Neutrophil (primary cell): Measurements from ENCODE around the gene SURF2.

ENCODE experiments used
- H3K27ac ChIP-seq: fragments of 200-600 bp; sonication (generic); 2 replicates; pipeline ENCODE4 v1.5.1; 2016; ENCODE audit warnings: mild to moderate bottlenecking, moderate library complexity
- H3K27me3 ChIP-seq: fragments of 200-600 bp; sonication (generic); 2 replicates; pipeline ENCODE4 v1.6.0; 2016; ENCODE audit warnings: mild to moderate bottlenecking
- H3K36me3 ChIP-seq: fragments of 200-600 bp; sonication (generic); 2 replicates; pipeline ENCODE4 v1.5.1; 2017
- H3K4me1 ChIP-seq, 2 experiments: fragments of 200-600 bp in 1 of 2; sonication (generic) in 1 of 2; 1 replicate in 1 of 2; 2 replicates in 1 of 2; pipeline versions ENCODE4 v1.5.1 to v1.6.1; 2013 to 2016; ENCODE audit warnings: low read depth in 1 of 2, low read length in 1 of 2, mild to moderate bottlenecking in 1 of 2, moderate library complexity in 1 of 2; ENCODE audit not compliant: control insufficient read depth in 1 of 2, insufficient read depth in 1 of 2
- H3K4me3 ChIP-seq, 2 experiments: fragments of 200-600 bp in 1 of 2; sonication (generic) in 1 of 2; 1 replicate in 1 of 2; 2 replicates in 1 of 2; pipeline ENCODE4 v1.5.1; 2013 to 2016; ENCODE audit warnings: low read depth in 1 of 2, low read length in 1 of 2, mild to moderate bottlenecking in 1 of 2, moderate library complexity in 1 of 2
- H3K9me3 ChIP-seq: fragments of 200-600 bp; sonication (generic); 2 replicates; pipeline ENCODE4 v1.5.1; 2016
- TF ChIP-seq, protein P1 (sequence below): fragments of 200-600 bp; sonication (generic); IDR thresholded peaks from 2 replicates; pipeline ENCODE4 v1.5.1; 2016; ENCODE audit warnings: antibody characterized with exemption

SURF2 gene

DNA sequence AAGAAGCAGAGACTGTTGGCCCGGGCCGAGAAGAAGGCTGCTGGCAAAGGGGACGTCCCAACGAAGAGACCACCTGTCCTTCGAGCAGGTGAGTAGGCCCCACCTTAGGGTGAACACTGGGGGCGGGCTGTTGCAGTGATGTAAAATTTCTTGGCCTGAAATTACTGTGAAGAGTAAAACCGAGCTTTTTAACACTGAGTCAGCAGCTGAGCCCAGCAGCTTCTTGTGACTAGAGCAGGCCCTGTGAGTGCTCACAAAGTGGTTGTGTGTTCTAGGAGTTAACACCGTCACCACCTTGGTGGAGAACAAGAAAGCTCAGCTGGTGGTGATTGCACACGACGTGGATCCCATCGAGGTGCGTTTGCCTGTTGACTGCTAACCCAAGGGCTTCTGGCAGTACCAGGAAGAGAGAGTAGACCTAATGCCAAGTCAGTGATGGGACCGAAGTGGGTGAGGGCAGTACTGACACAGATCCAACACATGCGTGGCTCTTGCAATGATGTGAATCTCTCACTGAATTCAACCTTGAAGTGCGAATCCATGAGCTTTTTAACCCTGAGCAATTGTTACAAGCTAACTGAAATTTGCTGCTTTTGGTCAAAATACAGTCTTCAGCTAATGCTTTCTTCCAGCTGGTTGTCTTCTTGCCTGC is 6.3 kb upstream of the SURF2 start:
- Histone ChIP-seq H3K4me1 (peaks cover 40 to 42% of the 10 kb centered on the region in 2 experiments), H3K9me3 (no peaks in the 10 kb centered on the region), H3K27me3 (no peaks in the 10 kb centered on the region), H3K36me3 (peaks cover 65% of the 10 kb centered on the region), H3K4me3 (no peak overlapping the region), H3K27ac (no peak overlapping the region)
- TF ChIP-seq, protein P1, sequence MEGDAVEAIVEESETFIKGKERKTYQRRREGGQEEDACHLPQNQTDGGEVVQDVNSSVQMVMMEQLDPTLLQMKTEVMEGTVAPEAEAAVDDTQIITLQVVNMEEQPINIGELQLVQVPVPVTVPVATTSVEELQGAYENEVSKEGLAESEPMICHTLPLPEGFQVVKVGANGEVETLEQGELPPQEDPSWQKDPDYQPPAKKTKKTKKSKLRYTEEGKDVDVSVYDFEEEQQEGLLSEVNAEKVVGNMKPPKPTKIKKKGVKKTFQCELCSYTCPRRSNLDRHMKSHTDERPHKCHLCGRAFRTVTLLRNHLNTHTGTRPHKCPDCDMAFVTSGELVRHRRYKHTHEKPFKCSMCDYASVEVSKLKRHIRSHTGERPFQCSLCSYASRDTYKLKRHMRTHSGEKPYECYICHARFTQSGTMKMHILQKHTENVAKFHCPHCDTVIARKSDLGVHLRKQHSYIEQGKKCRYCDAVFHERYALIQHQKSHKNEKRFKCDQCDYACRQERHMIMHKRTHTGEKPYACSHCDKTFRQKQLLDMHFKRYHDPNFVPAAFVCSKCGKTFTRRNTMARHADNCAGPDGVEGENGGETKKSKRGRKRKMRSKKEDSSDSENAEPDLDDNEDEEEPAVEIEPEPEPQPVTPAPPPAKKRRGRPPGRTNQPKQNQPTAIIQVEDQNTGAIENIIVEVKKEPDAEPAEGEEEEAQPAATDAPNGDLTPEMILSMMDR, result no peak

DNA sequence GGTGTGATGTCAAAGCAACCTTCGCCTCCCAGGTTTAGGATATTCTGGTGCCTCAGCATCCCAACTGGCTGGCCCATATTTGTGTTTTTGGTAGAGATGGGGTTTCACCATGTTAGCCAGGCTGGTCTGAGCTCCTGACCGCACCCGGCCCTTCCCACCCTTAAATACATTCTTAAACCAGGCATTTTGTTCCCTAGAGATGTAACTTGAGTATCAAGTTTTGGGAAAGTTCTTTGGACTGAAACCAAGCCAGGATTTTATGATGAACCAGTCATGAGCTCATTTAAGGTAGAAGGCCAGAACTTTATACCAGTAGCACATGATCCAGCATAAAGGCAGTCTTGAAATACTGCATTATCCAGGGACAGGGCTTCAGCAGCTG is 4.8 kb upstream of the SURF2 start:
- H3K4me1 ChIP-seq, result peaks cover 43 to 44% of the 10 kb centered on the region in 2 experiments
- H3K9me3 ChIP-seq, result no peaks in the 10 kb centered on the region
- peaks cover 51% of the 10 kb centered on the region for H3K36me3 ChIP-seq
- peak overlapping the region; percentile 27 for H3K27ac ChIP-seq
- TF ChIP-seq, protein P1, result no peak
- H3K27me3 ChIP-seq, result no peaks in the 10 kb centered on the region
- H3K4me3 ChIP-seq, result no peak overlapping the region

DNA sequence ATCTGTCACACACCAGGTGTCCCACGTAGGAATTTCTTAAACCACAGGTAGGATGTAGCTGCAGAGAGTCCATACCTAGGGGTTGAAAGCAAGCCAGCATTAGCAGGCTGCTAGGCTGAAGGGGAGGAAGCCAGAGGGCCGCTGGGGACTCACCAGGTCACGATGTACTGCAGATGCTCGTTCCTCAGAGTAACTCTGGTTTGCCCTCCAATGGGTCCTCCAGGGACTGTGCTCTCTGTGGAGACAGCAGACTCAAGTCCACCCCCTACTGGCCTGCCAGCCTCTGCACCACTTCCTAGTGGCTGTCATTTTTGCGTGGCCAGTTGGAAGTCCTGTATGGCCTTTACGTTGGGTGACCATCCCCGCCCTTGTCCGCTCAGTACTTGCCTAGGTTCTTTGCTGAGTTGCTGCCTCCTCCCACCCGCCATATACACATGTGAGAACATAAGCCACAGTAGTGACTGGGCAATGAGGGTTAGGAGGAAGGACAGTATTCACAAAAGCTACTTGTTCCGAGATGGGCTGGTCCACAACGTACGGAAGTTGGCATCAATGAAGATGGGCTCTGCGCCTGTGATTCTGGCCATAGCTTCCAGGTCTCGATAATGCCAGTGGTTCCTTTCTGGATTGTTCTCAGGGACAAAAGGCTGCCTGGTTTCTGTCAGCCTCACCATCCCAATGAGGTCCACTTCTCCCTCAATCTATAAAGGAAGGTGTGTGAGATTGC is 4.3 kb upstream of the SURF2 start:
- peaks cover 51% of the 10 kb centered on the region for H3K36me3 ChIP-seq
- H3K27ac ChIP-seq, result peak overlapping the region; percentile 27
- H3K4me1 ChIP-seq, result peaks cover 42% of the 10 kb centered on the region in 2 experiments
- TF ChIP-seq, protein P1, result peak; percentile 54
- H3K4me3 ChIP-seq, result no peak overlapping the region
- no peaks in the 10 kb centered on the region for H3K9me3 ChIP-seq
- H3K27me3 ChIP-seq, result no peaks in the 10 kb centered on the region

DNA sequence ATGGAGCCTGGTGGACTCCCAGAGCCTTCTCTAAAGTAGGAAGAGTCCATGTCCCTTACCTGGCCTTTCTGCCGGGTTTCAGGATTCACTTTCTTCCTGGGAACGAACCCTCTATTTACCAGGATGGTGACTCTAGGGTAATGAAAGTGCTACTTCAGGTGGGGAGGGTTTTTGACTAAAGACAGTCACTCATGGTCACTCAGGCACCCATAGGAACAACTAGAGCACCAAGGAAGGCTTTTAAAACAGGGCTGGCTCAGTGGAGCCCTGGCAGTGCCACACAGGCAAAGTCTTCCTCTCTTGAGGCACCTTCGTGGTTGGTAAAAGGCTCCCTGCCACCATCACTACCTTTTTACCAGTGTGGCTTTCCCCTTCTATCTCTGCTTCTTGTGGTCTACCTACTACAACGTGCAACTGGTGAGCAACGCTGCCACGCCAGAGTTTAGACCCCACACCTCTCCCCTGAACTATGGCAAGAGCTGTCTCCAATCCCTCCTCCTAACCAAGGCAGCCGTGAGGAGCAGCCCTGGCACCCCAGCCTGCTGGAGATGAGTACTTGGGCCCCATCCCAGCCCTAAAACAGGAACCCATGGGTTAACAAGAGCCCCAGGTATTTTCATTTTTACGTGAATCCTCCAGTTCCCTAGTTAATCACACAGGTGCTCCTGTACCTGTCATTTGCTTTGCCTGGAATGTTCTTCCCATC is 3.6 kb upstream of the SURF2 start:
- Histone ChIP-seq H3K4me1 (peaks cover 40 to 45% of the 10 kb centered on the region in 2 experiments), H3K36me3 (peaks cover 51% of the 10 kb centered on the region), H3K9me3 (no peaks in the 10 kb centered on the region), H3K27ac (peak overlapping the region; percentile 27), H3K4me3 (no peak overlapping the region), H3K27me3 (no peaks in the 10 kb centered on the region)
- TF ChIP-seq, protein P1, result no peak

DNA sequence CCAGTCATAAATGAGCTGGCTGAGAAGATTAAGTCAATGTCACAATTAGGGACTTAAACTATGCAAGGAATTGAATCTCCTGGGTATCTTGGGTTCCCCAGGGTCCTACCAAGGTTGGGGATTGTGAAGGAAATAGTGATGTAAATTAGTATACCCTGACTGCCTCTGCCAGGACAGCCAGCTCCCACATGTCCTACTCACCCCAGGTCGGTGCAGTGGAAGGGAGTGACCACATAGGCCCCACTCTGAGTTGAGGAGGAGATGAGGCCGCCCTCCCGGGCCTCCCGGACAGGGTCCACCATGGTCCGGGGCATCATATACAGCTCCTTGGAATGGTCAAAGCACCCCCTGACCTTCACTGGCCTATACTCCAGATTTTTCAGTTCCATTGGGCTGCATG is 2.8 kb upstream of the SURF2 start:
- no peaks in the 10 kb centered on the region for H3K27me3 ChIP-seq
- H3K9me3 ChIP-seq, result no peaks in the 10 kb centered on the region
- H3K27ac ChIP-seq, result no peak overlapping the region
- H3K4me1 ChIP-seq, result peaks cover 34 to 41% of the 10 kb centered on the region in 2 experiments
- H3K4me3 ChIP-seq, result no peak overlapping the region
- TF ChIP-seq, protein P1, result no peak
- H3K36me3 ChIP-seq, result peaks cover 51% of the 10 kb centered on the region
